K562 (cell line): ENCODE data around the gene SLCO1B1. TPM values are rescaled to one million over a fixed set of nuclear protein-coding genes. Genes with fewer than 3 reads are reported as not detected.
A peak's percentile ranks its signal among the peaks of the same experiment; 100 is the strongest.

Experiments used
- ATAC-seq: fragments of 200-7000 bp; cut with Tn5 transposase; 3 replicates; pipeline ENCODE4 v1.9.1; 2020; ENCODE audit warnings: moderate library complexity
- BruUV-seq: library from RNA; stranded (reverse); fragments of 400-500 nt; replicated peaks from 2 replicates; lab custom pipeline; 2021; lab: Mats Ljungman, UMichigan
- CTCF ChIA-PET: fragments of 300-600 bp; formaldehyde crosslinking; extraction: SDS; loops from one replicate; lab custom pipeline; 2021; ENCODE audit warnings: low intra/inter-chr PET ratio; lab: Yijun Ruan, JAX
- POLR2A ChIA-PET: fragments of 300-600, 350-650 bp; sonication (Branson Sonifier 250); formaldehyde crosslinking; extraction: SDS; loops from one replicate; lab custom pipeline; 2021; ENCODE audit warnings: antibody characterized with exemption, inconsistent platforms; lab: Yijun Ruan, JAX
- DNase-seq, 4 experiments: peaks; one replicate each; pipeline versions ENCODE4 v3.0.0 to v3.0.0-alpha.2; 2011 to 2018; ENCODE audit warnings: low spot score in 3 of 4, mixed read lengths in 3 of 4; ENCODE audit errors: extremely low read depth in 1 of 4
- FAIRE-seq: peaks from 2 replicates; lab custom pipeline; 2011; peaks lifted over from hg19 to GRCh38; lab: Jason Lieb, UNC
- H2AFZ ChIP-seq: 2 replicates; pipeline ENCODE4 v1.6.0; 2011; ENCODE audit warnings: low read depth, low read length, control low read depth, inconsistent platforms
- H3K27ac ChIP-seq: fragments of 200-600 bp; 3 replicates; pipeline ENCODE4 v1.8.0; 2011; ENCODE audit warnings: low read depth, mild to moderate bottlenecking, control low read depth, inconsistent platforms, low read length, moderate library complexity, mixed read lengths; ENCODE audit errors: extremely low read depth
- H3K27me3 ChIP-seq, 2 experiments: fragments of 300-600 bp in 1 of 2; 2 replicates in 1 of 2; 3 replicates in 1 of 2; pipeline versions ENCODE4 v1.6.0 to v1.8.0; 2011; ENCODE audit warnings: inconsistent platforms in 2 of 2, low read length in 2 of 2, mild to moderate bottlenecking in 1 of 2, mixed read lengths in 1 of 2, moderate library complexity in 1 of 2; ENCODE audit not compliant: control insufficient read depth in 2 of 2, insufficient read depth in 2 of 2
- H3K36me3 ChIP-seq: fragments of 300-600 bp; 3 replicates; pipeline ENCODE4 v1.8.0; 2011; ENCODE audit warnings: mild to moderate bottlenecking, low read length, inconsistent platforms; ENCODE audit not compliant: control insufficient read depth, insufficient read depth
- H3K4me1 ChIP-seq, 2 experiments: fragments of 200-600 bp in 1 of 2; replicated peaks in 1 of 2; 2 replicates in 1 of 2; 3 replicates in 1 of 2; pipeline versions ENCODE4 v1.5.1 to v1.8.0; 2011; ENCODE audit warnings: inconsistent platforms in 2 of 2, low read length in 2 of 2, mild to moderate bottlenecking in 1 of 2, mixed read lengths in 1 of 2, moderate library complexity in 1 of 2; ENCODE audit not compliant: control insufficient read depth in 2 of 2, insufficient read depth in 2 of 2
- H3K4me2 ChIP-seq: 2 replicates; pipeline ENCODE4 v1.6.1; 2011; ENCODE audit warnings: low read length, control low read depth, inconsistent platforms, mixed read lengths; ENCODE audit not compliant: insufficient read depth
- H3K4me3 ChIP-seq: fragments of 200-600 bp; sonication (generic), shearing (Covaris generic); 2 replicates; pipeline ENCODE4 v1.5.1; 2016; ENCODE audit warnings: control low read depth, inconsistent platforms
- H3K79me2 ChIP-seq: fragments of 200-600 bp; 3 replicates; pipeline ENCODE4 v1.8.0; 2011; ENCODE audit warnings: low read length, inconsistent platforms; ENCODE audit not compliant: control insufficient read depth, insufficient read depth
- H3K9ac ChIP-seq, 2 experiments: 2 replicates each; pipeline versions ENCODE4 v1.6.0 to v1.6.1; 2011; ENCODE audit warnings: low read depth in 2 of 2, low read length in 2 of 2, control low read depth in 1 of 2, inconsistent platforms in 1 of 2, mild to moderate bottlenecking in 1 of 2, mixed read lengths in 1 of 2; ENCODE audit not compliant: insufficient read depth in 1 of 2
- H3K9me1 ChIP-seq: one replicate; pipeline ENCODE4 v1.6.0; 2011; ENCODE audit warnings: inconsistent platforms, mild to moderate bottlenecking, low read length, moderate library complexity; ENCODE audit not compliant: control insufficient read depth, insufficient read depth
- H3K9me3 ChIP-seq: replicated peaks from 2 replicates; pipeline ENCODE4 v1.5.1; 2011; ENCODE audit warnings: low read depth, low read length, inconsistent platforms; ENCODE audit not compliant: control insufficient read depth, insufficient read depth
- H4K20me1 ChIP-seq: replicated peaks from 2 replicates; pipeline ENCODE4 v1.6.1; 2011; ENCODE audit warnings: low read length, inconsistent platforms, mixed read lengths; ENCODE audit not compliant: control insufficient read depth, insufficient read depth
- BCL6 ChIP-seq: fragments of 250-450 bp; sonication (Bioruptor Pico); IDR thresholded peaks from 2 replicates; pipeline ENCODE4 v1.4.0; 2020
- CBFB ChIP-seq: sonication (generic); formaldehyde crosslinking; IDR thresholded peaks from 2 replicates; pipeline ENCODE4 v1.4.0; 2020; ENCODE audit warnings: mild to moderate bottlenecking, missing genetic modification reagents
- CHD7 ChIP-seq: fragments of 200-600 bp; sonication (generic); IDR thresholded peaks from one replicate; pipeline ENCODE4 v1.6.1; 2012; ENCODE audit warnings: mild to moderate bottlenecking, low read depth, low read length, inconsistent platforms
- FOXO4 ChIP-seq: fragments of 450-650 bp; formaldehyde crosslinking; IDR thresholded peaks from 2 replicates; pipeline ENCODE4 v1.4.0; 2020; ENCODE audit warnings: mild to moderate bottlenecking, moderate library complexity
- JUNB ChIP-seq: fragments of 450-650 bp; formaldehyde crosslinking; conservative IDR thresholded peaks from 2 replicates; pipeline ENCODE4 v1.4.0; 2020; ENCODE audit warnings: mild to moderate bottlenecking
- MCM2 ChIP-seq: fragments of 450-650 bp; IDR thresholded peaks from 2 replicates; pipeline ENCODE4 v1.6.1; 2017; ENCODE audit warnings: low read depth, mild to moderate bottlenecking
- MEIS2 ChIP-seq: fragments of 450-650 bp; IDR thresholded peaks from 2 replicates; pipeline ENCODE4 v1.6.1; 2014; ENCODE audit warnings: mild to moderate bottlenecking; ENCODE audit not compliant: partially characterized antibody
- RBBP5 ChIP-seq: fragments of 200-600 bp; sonication (generic); IDR thresholded peaks from 2 replicates; pipeline ENCODE4 v1.6.1; 2012; ENCODE audit warnings: borderline replicate concordance, mild to moderate bottlenecking, low read length, control low read depth, inconsistent platforms; ENCODE audit not compliant: insufficient read depth, poor library complexity, severe bottlenecking
- SPI1 ChIP-seq: IDR thresholded peaks from 2 replicates; pipeline ENCODE4 v1.6.1; 2011; ENCODE audit warnings: low read depth, low read length, control low read depth, borderline replicate concordance
- SRSF7 ChIP-seq: fragments of 200-400 bp; formaldehyde crosslinking; optimal IDR thresholded peaks from 2 replicates; pipeline ENCODE3; 2017; ENCODE audit warnings: mild to moderate bottlenecking, low read depth, low read length
- TARDBP ChIP-seq: fragments of 450-650 bp; IDR thresholded peaks from 2 replicates; pipeline ENCODE4 v1.6.1; 2016
- WGBS: fragments of 100-300 bp; shearing (Covaris generic); methylation state at CpG from one replicate; pipeline ENCODE4 v1.1.6; 2016; ENCODE audit warnings: low coverage, mixed read lengths; ENCODE audit not compliant: insufficient coverage; ENCODE audit errors: missing lambda C conversion rate; 5-methylcytosine and 5-hydroxymethylcytosine counted together
- in situ Hi-C: fragments of 300-500 bp; cut with MboI; formaldehyde crosslinking; loops from 4 replicates; pipeline ENCODE4 v1.15.0; 2018; ENCODE audit warnings: inconsistent platforms, mixed read lengths
- intact Hi-C: fragments of 100-400 bp; cut with micrococcal nuclease; formaldehyde crosslinking; loops from 2 replicates; pipeline ENCODE4 v1.14.2; 2022
- polyA plus RNA-seq, 8 experiments: library from polyadenylated mRNA; depleted of rRNA in 4 of 8; stranded (reverse) in 5 of 8; unstranded in 3 of 8; fragments of >200 nt; fragmentation: Nextera tagmentation in 2 of 8; fragmentation: Illumina TruSeq in 1 of 8; extraction: Ambion mirVana in 2 of 8; extraction: Trizol in 1 of 8; gene quantifications; 2 replicates each; pipeline versions ENCODE4 v1.2.1 to v1.2.3, GENCODE V29; 2011 to 2014; ENCODE audit warnings: inconsistent platforms in 1 of 8, missing spikeins in 1 of 8
- total RNA-seq, 7 experiments: library from RNA; depleted of rRNA in 6 of 7; stranded (reverse); fragments of >200 nt in 6 of 7; fragmentation: Illumina TruSeq in 2 of 7; extraction: Trizol in 2 of 7; gene quantifications; 2 replicates each; pipeline versions ENCODE4 v1.2.1 to v1.2.3, GENCODE V29; 2011 to 2021; ENCODE audit warnings: low replicate concordance in 1 of 7

SLCO1B1 gene
- total and polyA plus RNA-seq, 9 of the 15 experiments (the other 6 are each of a cell fraction or from before 2014, with no cell fraction given) = 0.04 TPM; not detected in 8

GRCh38 chr12:21239866-21240265 is 108.9 kb downstream of the SLCO1B1 start:
- Histone ChIP-seq H3K9me3 (no peaks in the 10 kb centered on the region), H3K9me1 (no peaks in the 10 kb centered on the region), H3K36me3 (no peaks in the 10 kb centered on the region), H3K79me2 (no peaks in the 10 kb centered on the region), H3K4me1 (no peaks in the 10 kb centered on the region), H3K9ac (no peak overlapping the region), H4K20me1 (no peaks in the 10 kb centered on the region), H2AFZ (no peak overlapping the region), H3K4me3 (no peak overlapping the region), H3K4me2 (no peak overlapping the region), H3K27me3 (no peaks in the 10 kb centered on the region), H3K27ac (no peak overlapping the region)
- in situ Hi-C loops (no loop called here), intact Hi-C loops (no loop called here)
- POLR2A ChIA-PET = no interaction called here
- no TSS peak for BruUV-seq
- FAIRE-seq (no peak), ATAC-seq (no peak), DNase-seq (no peak)
- CTCF ChIA-PET = no interaction called here
- WGBS = 0% methylated on average over 4 of the region's 4 CpGs
- TF ChIP-seq MEIS2 = peak; percentile 21
- no peak for TF ChIP-seq CBFB (CRISPR knock-in tag)
- TF ChIP-seq CHD7 = no peak
- TF ChIP-seq FOXO4 = no peak
- TF ChIP-seq TARDBP = no peak
- TF ChIP-seq BCL6 (CRISPR knock-in tag) = no peak
- no peak for TF ChIP-seq JUNB (CRISPR knock-in tag)
- no peak for TF ChIP-seq SRSF7
- no peak for TF ChIP-seq RBBP5
- TF ChIP-seq MCM2 = no peak
- no peak for TF ChIP-seq SPI1
